ENCODE results near the gene TMEM109. TPM values are rescaled to one million over a fixed set of nuclear protein-coding genes. Genes with fewer than 3 reads are reported as not detected.

The TMEM109 gene
- polyA plus RNA-seq, 3 donors, result 86.2 to 91.3 (median 86.6) TPM

GRCh38 chr11:60960405-60960804 is 46.4 kb downstream of the TMEM109 start:
- no peak for DNase-seq (ENCODE audit: low read depth in 3 of 3, low spot score in 2 of 3)

- DNase-seq (ENCODE audit: low read depth in 3 of 3, low spot score in 2 of 3), result no peak
Measured at GRCh38 chr11:60964801-60965200, 50.8 kb downstream of the TMEM109 start.

- DNase-seq (ENCODE audit: low read depth in 3 of 3, low spot score in 2 of 3), result no peak
Measured at GRCh38 chr11:60966890-60967289, 52.9 kb downstream of the TMEM109 start.

- no peak for DNase-seq (ENCODE audit: low read depth in 3 of 3, low spot score in 2 of 3)
Measured at GRCh38 chr11:60968223-60968622, 54.3 kb downstream of the TMEM109 start.

DNA sequence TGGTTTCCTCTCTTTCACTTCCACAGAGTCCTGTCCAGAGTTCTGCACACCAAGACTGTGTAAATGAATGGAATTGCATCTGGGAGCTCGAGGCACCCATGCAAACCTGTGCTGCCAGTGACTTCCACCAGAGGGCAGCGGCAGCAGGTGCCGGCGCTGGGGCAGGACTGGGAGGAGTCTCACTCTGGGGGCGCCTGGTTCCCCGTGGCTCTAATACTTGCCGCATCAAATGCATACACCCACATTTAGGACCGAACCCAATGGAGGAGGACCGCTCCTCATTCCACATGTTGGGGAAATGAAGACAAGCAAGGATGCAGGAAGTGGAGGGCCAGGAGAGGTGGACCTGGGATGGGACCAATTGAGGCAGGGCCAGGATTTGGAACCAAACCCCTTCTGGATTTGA is 56.4 kb downstream of the TMEM109 start:
- no peak for DNase-seq (ENCODE audit: low read depth in 3 of 3, low spot score in 2 of 3)

- no peak for DNase-seq (ENCODE audit: low read depth in 3 of 3, low spot score in 2 of 3)
Measured at GRCh38 chr11:60970890-60971289, 56.9 kb downstream of the TMEM109 start.

DNA sequence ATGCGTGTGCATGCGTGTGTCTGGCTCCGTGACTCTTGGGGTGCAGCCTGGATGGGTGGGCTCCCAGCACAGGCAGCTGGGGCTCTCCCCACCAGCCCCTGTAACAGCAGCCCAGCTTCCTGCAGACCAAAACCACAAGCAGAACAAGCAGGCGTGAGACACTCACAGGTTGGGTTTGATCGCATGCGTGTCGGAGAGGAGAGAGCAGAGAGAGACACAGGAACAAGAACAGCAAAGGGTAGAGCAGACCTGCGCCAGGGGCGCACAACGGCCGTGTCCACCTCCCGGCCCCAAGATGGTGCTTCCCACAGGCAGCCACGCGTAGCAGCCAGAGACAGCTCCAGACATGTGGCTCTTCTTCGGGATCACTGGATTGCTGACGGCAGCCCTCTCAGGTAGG is 57.6 kb downstream of the TMEM109 start, which contains the start of gene CD6:
Gene CD6, plus strand, starts transcription at position 161 of the 400 bp plus-strand sequence. Its CDS starts 186 bp downstream, at position 347.
- no peak for DNase-seq (ENCODE audit: low read depth in 3 of 3, low spot score in 2 of 3)

- DNase-seq (ENCODE audit: low read depth in 3 of 3, low spot score in 2 of 3), result no peak
Measured at GRCh38 chr11:60972182-60973030, 58.4 kb downstream of the TMEM109 start.

Other genes with a start within 250 kb of the TMEM109 start
- gene MS4A8, start 214.5 kb upstream of the TMEM109 start, polyA plus RNA-seq (ENCODE audit: insufficient read length in 3 of 3), result not detected
- not detected for gene MS4A18, start 189.4 kb upstream of the TMEM109 start, polyA plus RNA-seq (ENCODE audit: insufficient read length in 3 of 3)
- gene MS4A15, start 157.3 kb upstream of the TMEM109 start, polyA plus RNA-seq (ENCODE audit: insufficient read length in 3 of 3), result not detected
- gene MS4A10, start 128.8 kb upstream of the TMEM109 start, polyA plus RNA-seq (ENCODE audit: insufficient read length in 3 of 3), result under 1 TPM; 0.11 to 0.18 (median 0.13) TPM
- 10 to 100 TPM; 16.8 to 17.1 (median 16.9) TPM for gene CCDC86, start 72.0 kb upstream of the TMEM109 start, polyA plus RNA-seq (ENCODE audit: insufficient read length in 3 of 3)
- under 1 TPM; 0.08 to 0.25 (median 0.24) TPM for gene PTGDR2, start 58.2 kb upstream of the TMEM109 start, polyA plus RNA-seq (ENCODE audit: insufficient read length in 3 of 3)
- gene ZP1, start 46.6 kb upstream of the TMEM109 start, polyA plus RNA-seq (ENCODE audit: insufficient read length in 3 of 3), result not detected
- gene PRPF19, start 7.6 kb upstream of the TMEM109 start, polyA plus RNA-seq (ENCODE audit: insufficient read length in 3 of 3), result 100 to 1,000 TPM; 132 to 140 (median 138) TPM
- 10 to 100 TPM; 45.0 to 55.6 (median 46.9) TPM for gene TMEM132A, start 10.3 kb downstream of the TMEM109 start, polyA plus RNA-seq (ENCODE audit: insufficient read length in 3 of 3)
- 10 to 100 TPM; 15.7 to 19.1 (median 17.5) TPM for gene SLC15A3, start 38.0 kb downstream of the TMEM109 start, polyA plus RNA-seq (ENCODE audit: insufficient read length in 3 of 3)
- gene CD6, start 57.5 kb downstream of the TMEM109 start, polyA plus RNA-seq (ENCODE audit: insufficient read length in 3 of 3), result 1 to 10 TPM in 2 of 3 donors, under 1 TPM in 1; 0.82 to 1.5 (median 1.1) TPM
- under 1 TPM; 0.04 to 0.08 (median 0.08) TPM for gene CD5, start 188.3 kb downstream of the TMEM109 start, polyA plus RNA-seq (ENCODE audit: insufficient read length in 3 of 3)
- 10 to 100 TPM; 14.0 to 17.0 (median 15.5) TPM for gene VPS37C, start 247.3 kb downstream of the TMEM109 start, polyA plus RNA-seq (ENCODE audit: insufficient read length in 3 of 3)